Hematopoietic multipotent progenitor cell treated with erythropoietin and hydrocortisone succinate and interleukin-3 and kit ligand, for 15 days (in vitro differentiated cells): ENCODE data around the gene VSIG2.
"Not testable (repeated sequence)": the region's sequence is repeated elsewhere in the genome, so short reads cannot be mapped to it uniquely, and the experiment has no call there.

ENCODE experiments used
- DNase-seq: peaks from one replicate; pipeline ENCODE4 v3.0.0-alpha.2; 2015; ENCODE audit warnings: low spot score

VSIG2 gene

GRCh38 chr11:124751741-124752470 lies at the start of gene VSIG2:
Gene VSIG2 (minus strand): TSS chr11:124752255. CDS start chr11:124752137, 118 bp downstream.
- DNase-seq = no peak

DNA sequence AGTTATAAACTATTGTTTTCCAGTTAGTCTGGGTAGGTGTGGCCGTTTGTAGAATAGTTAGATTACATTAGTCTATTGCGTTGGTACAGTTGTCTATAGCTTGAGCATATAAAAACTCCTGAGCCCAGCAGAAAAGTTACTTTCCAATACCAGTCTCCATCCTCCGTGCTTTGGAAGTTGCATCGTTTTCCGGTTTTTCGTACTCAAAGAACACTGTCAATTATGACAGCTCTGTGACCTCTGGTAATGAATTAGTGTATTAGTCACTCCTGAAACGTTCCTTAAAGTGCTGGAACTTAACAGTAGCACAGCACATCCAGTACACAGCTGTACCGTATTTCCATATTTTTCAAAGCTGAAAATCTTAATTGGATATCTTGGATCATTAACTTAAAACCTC lies 49.0 kb upstream of the VSIG2 start:
- no peak for DNase-seq

DNA sequence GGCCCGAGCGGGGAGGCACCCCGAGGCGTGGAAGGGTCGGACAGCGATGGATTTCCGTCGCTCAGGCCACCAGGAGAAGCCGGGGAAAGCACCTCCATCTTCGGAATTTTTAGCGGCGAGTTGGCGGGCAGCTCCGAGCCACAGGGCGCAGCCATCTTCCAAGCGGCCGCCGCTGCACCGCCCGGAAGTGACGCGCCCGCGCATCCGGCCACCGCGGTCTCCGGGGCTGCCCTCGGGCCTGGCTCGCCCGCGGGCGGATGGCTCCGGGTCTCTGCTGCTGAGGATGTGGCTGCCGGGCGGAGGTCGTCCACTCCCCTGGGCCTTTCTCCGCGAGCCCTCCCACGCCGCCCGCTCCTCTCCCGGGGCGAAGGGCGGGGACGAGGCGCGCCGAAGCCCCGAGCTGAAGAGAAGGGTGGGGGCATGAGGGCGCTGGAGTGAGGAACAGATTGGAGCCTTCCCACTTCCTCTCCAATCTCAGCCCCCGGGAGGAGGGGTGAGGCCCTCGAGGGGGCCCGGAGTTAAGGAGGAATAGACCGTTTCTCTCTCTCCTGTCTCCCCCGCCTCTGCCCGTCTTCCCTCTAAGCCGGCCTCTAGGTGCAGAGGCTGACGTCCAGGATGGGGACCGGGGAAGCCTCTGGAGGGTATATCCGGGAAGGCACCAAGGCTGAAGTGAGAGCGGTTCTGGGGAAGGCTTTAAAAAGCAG lies 48.3 kb upstream of the VSIG2 start, which contains the start of gene MSANTD2:
Gene MSANTD2, minus strand, starts transcription at position 181 of the 704 bp plus-strand sequence. Its CDS starts 26 bp downstream, at position 155.
- peak; percentile 62 for DNase-seq

DNA sequence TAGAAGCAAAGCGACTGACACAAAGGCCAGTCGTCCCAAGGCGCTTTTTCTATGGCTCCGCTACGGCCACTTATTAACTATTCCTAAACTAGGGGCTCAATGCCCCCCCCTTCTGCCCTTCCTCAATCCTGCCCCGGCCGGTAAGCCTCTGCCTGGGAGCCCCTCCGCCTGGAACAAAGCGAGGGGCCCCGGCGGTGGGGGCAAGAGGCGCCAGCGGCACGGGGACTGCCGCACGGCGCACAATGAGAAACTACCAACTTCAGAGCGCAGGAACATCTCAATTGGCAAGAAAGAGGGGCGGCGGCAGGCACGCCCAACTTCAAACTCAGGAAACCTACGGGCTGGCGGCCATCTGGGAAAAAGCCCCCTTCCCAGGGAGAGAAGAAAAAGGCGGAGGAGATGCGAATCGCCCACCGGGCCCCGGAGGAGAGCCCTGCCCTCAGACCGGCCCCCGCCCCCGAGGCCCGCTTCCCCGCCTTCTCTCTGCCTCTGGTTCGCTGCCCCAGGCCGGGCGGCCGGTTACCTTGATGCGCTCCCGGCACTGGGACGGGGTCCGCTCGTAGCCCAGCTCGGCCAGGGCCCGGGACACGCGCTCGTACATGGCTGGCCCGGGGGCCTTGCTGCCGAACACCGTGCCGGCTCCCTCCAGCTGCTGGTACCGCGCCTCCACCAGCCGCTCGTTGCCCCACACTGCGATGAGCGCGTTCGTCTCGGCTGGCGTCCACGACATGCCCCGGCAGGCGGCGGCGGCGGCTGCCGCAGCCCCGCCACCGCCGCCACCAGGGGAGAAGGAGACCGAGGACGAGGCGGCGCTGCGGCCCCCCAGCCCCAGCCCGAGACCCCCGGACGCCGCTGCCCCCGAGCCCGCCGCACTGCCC lies 47.5 kb upstream of the VSIG2 start:
- peak; percentile 3 for DNase-seq

DNA sequence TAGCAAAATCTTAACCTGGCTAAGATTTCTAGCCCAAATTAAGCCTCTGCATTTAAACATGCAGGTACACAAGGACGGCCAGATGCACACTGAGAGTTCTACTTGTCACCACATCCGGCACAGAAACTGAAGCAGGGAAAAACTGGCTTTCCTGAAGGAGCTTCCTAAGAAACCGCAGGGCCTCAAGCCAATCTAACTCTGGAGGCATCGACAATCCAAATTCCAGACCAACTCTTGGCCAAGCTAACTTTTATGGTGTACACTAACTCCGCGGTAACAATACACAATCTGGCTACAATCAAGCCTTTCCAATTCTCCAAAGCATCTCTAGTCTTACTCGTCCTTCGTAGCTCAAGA lies 46.9 kb upstream of the VSIG2 start:
- DNase-seq = no peak

DNA sequence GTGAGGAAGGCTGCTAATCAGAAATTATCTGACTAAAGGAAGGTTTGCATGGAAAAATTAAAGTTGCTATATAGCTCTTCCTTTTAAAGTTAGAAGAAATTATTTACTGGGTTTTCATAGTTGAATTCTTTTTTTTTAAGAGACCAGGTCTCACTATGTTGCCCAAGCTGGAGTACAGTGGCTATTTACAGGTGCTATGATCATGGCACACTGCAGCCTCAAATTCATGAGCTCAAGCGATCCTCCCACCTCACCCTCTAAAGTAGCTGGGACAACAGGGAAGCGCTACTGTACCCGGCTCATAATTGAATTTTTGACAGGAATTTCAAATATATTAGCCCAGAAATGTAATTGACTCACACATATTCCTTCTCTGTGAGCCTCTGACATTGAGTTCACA lies 44.3 kb upstream of the VSIG2 start:
- no peak for DNase-seq

GRCh38 chr11:124793466-124794278 lies 41.6 kb upstream of the VSIG2 start:
- peak; percentile 64 for DNase-seq

GRCh38 chr11:124791626-124792341 lies 39.7 kb upstream of the VSIG2 start:
- DNase-seq = no peak

DNA sequence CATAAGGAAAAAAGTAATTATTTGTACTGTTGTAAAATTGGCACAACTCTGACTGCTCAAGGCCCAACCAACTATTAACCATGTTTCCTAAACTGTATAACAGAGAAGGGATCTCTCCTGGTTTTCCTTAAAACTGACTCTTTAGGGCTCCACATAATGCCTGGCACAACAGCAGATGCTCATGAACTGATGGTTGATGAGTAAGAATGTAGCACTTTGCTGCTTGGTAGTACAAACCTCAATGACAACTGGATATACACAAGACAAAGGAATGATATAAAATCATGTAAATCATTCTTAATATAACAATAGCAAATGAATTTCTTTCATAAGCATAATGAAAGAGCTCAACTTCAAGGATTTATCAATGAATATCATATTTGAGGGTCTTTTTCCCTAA lies 36.5 kb upstream of the VSIG2 start:
- DNase-seq = no peak

DNA sequence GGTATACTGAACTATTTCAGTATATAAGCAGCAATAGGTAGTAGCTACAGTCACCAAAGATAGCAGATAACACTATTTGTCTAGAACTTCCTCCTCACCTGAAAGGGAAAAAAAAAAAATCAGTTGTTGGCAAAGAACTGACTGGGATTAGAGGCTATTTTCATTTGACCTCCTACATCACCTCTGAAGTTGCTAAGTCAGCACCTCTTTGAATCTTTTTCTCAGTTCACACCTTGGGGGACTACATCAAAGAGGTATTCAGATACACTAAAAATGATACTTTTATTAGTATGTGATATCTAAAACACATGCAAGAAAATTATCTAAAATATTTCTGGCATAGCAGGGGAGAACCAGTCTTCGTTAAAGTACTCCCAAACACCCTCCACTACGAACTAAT lies 32.0 kb upstream of the VSIG2 start:
- DNase-seq = no peak

GRCh38 chr11:124783002-124783401 lies 30.9 kb upstream of the VSIG2 start:
- no peak for DNase-seq

GRCh38 chr11:124779568-124779967 lies 27.5 kb upstream of the VSIG2 start:
- DNase-seq = no peak

DNA sequence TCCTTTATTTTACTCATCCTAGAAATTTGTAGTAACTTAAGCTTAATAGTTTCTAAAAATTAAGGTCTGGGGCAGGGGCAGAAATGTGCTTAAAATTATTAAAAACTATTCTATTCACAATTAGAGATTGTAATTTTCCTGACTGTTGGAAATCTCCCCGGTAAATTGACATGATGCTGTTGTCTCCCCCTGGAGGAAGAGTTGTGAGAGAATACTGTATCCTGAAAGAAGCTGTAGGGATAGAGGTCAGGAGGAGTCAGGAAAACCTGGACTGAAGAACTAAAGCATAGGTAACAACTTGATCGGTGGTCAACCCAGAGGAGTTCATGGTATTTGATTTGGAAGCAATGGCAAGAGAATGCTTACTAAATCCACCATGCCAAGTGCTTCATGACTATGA lies 26.2 kb upstream of the VSIG2 start:
- DNase-seq = no peak

DNA sequence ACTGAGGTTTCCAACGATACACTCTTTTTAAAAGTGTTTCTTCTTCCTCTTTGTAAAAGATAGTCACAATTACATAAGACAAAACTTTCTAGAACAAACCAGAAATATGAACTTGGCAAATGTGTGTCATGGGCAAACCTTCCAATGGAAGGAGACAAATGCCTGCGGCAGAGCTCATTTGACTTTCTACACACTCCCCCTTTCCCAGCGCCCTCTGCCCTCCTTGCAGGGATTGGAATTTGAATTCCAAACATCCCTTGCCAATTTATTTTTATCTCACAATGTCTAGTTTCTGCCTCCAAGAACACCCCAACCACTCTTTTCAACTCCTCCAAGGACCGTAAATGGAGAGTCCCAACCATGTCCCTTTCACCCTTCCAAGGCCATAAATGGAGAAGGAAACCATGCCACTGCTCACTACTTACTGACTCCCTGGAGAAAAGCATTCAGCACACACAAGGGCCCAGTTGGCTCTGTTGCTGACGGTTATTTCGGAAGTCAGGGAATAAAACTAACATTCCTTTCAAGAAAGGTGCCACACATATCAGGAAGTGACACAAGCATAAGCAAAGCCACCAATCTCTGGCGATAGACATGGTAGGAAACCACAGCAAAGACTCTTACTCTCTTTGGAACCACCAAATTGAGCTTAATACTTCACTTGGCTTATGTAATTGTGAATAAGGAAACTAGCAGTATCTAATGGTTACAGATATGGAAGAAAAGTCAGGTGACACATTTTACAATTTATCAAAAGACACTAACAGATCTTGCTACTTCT lies 25.0 kb upstream of the VSIG2 start:
- DNase-seq = no peak

DNA sequence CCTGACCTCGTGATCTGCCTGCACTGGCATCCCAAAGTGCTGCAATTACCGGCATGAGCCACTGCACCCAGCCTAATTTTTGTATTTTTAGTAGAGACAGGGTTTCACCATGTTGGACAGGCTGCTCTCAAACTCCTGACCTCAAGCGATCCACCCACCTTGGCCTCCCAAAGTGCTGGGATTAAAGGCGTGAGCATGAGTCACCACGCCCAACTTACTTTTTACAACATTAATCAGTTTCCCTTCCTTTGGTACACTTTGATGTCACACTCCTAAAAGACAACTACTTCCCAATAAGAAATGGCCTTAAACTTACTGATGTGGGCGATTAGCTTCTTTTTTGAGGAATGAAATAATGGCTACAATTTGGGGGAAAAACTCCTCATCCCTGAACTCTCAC lies 18.9 kb upstream of the VSIG2 start:
- not testable (repeated sequence) for DNase-seq

DNA sequence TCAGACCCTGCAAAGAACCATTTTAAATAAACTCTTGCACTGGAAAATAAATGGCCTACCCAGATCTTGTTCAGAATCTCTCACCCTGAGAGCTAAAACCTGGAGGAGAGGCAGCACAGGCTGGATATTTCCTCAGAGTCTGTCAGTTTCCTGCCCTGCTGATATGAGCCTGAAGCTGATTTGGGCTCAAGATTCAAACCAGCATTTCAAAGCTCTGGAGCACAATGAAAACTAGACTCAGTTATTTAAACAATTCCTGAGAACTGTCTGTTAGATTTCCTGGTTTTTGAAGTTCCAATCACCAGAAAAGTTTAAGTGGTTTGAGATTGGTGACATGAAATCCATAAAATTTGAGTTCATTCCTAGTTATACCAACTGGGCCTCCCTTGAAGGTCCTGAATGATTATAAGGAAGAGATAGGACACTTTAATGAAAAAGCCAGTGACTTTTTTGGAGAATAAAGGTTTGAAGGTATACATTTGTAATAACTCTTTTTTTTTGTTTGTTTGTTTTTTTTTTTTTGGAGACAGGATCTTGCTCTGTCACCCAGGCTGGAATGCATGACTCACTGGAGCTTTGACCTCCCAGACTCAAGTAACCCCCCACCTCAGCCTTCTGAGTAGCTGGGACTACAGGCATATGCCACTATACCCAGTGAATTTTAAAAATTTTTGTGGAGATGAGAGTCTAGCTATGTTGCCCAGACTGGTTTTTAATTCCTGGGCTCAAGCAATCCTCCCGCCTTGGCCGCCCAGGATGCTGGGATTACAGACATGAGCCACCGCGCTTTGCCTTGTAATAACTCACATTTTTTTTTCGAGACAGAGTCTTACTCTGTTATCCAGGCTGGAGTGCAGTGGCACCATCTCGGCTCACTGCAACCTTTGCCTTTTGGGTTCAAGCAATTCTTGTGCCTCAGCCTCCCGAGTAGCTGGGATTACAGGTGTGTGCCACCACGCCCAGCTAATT lies 18.0 kb upstream of the VSIG2 start:
- DNase-seq = no peak

DNA sequence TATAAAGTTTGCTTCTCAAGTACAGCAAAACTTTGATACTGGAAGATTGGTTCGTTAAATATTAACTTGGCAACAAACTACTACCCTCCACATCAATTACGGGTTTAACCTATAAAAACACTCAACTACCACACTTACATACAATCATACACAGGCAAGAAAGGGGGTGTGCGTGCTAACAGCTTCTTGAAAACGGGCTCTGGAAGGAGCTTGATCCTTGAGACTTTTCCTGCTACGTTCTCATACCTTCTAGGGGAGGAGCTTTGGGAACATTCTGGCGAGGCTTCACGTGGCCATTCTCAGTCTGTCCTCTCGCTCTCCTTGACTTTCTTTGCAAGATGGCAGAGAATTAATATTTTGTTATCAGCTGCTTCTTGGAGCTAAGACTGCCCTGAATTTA lies 16.9 kb upstream of the VSIG2 start:
- DNase-seq = no peak

DNA sequence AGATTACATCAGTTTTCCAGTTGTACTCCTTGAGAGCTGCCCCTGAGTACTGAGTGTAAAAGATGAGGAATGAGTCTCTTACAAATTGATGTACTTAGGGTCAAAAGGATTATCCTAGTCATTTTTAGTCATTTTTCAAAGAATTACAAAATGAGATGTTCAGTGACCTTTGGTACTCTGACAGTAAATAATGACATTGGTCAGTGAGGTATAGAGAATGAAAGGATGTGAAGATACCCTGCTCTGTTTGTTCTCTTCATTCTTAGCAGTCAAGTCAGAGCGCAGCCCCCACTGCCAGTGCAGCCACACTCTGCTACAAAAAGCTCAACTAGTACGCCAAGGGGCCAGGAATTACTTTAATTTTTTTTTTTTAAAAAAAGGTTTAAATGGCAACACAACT lies 14.1 kb upstream of the VSIG2 start:
- no peak for DNase-seq
